ENCODE results near the gene KCNF1.

The KCNF1 gene

DNA sequence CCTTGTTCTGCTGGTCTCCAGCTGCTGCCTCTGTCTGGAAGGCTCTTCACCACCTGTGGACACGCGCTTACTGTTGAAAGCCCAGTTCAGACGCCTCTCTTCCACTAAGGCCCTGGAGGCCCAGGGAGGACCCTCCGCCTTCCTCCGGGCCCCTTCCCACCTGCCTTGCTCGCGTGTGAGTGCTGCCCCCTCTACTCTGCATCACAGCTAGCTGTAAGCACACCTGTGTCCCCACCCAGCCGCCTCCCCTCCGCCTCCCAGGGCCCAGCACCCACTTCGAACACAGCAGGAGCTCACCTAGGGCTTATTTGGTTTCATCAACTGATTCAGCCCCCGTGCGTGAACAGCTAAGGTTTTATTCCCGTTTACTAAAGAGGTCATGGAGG is 49.7 kb downstream of the KCNF1 start:
- no peak overlapping the region for H3K4me3 ChIP-seq (replicated peaks; ENCODE audit: low read depth, low read length)
- TF ChIP-seq, protein P1, sequence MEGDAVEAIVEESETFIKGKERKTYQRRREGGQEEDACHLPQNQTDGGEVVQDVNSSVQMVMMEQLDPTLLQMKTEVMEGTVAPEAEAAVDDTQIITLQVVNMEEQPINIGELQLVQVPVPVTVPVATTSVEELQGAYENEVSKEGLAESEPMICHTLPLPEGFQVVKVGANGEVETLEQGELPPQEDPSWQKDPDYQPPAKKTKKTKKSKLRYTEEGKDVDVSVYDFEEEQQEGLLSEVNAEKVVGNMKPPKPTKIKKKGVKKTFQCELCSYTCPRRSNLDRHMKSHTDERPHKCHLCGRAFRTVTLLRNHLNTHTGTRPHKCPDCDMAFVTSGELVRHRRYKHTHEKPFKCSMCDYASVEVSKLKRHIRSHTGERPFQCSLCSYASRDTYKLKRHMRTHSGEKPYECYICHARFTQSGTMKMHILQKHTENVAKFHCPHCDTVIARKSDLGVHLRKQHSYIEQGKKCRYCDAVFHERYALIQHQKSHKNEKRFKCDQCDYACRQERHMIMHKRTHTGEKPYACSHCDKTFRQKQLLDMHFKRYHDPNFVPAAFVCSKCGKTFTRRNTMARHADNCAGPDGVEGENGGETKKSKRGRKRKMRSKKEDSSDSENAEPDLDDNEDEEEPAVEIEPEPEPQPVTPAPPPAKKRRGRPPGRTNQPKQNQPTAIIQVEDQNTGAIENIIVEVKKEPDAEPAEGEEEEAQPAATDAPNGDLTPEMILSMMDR (IDR thresholded peaks at IDR 0.05; ENCODE audit: low read depth, low read length, missing control alignments), result no peak
- no peak for DNase-seq (ENCODE audit: extremely low read depth, low read depth)

GRCh38 chr2:10962004-10962403 is 50.3 kb downstream of the KCNF1 start:
- TF ChIP-seq, protein P1 (IDR thresholded peaks at IDR 0.05; ENCODE audit: low read depth, low read length, missing control alignments), result no peak
- no peak for DNase-seq (ENCODE audit: extremely low read depth, low read depth)
- no peak overlapping the region for H3K4me3 ChIP-seq (replicated peaks; ENCODE audit: low read depth, low read length)

DNA sequence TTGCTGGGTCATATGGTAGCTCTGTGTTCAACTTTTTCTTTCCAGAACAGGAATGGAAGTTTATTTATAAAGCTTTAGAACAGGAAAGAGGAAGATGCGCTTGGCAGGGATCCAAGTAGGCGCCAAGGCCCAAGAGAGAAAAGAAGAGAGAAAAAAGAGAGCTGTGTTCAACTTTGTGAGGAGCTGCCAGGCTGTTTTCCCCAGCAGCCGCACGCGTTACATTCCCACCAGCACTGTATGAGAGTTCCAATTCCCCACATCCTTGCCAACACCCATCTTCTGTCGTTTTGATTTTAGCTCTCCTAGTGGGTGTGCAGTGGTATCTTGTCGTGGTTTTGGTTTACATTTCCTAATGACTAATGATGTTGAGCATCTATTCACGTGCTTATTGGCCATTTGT is 51.4 kb downstream of the KCNF1 start:
- H3K4me3 ChIP-seq (replicated peaks; ENCODE audit: low read depth, low read length), result no peak overlapping the region
- peak; percentile 17 for DNase-seq (ENCODE audit: extremely low read depth, low read depth)
- TF ChIP-seq, protein P1 (IDR thresholded peaks at IDR 0.05; ENCODE audit: low read depth, low read length, missing control alignments), result no peak
